HG03139 (cell line): Measurements from ENCODE around the gene TNS4.

Experiments
- ATAC-seq: cut with Tn5 transposase; IDR thresholded peaks from one replicate; pipeline ENCODE4 v1.9.1; 2021; ENCODE audit not compliant: unreplicated experiment

The TNS4 gene

GRCh38 chr17:40458851-40459482, 42.5 kb downstream of the TNS4 start:
- ATAC-seq, result no peak

GRCh38 chr17:40457964-40458791, 43.2 kb downstream of the TNS4 start:
- ATAC-seq, result no peak

GRCh38 chr17:40457369-40457768, 44.1 kb downstream of the TNS4 start:
- ATAC-seq, result no peak

GRCh38 chr17:40456396-40456951, 44.9 kb downstream of the TNS4 start:
- ATAC-seq, result no peak

- ATAC-seq, result no peak
These were observed 46.8 kb downstream of the TNS4 start for GRCh38 chr17:40454613-40454995.

- no peak for ATAC-seq
These were observed 47.4 kb downstream of the TNS4 start for GRCh38 chr17:40453881-40454612.

- no peak for ATAC-seq
These were observed 48.5 kb downstream of the TNS4 start for GRCh38 chr17:40452921-40453378.

GRCh38 chr17:40452216-40452787, 49.1 kb downstream of the TNS4 start:
- no peak for ATAC-seq

- ATAC-seq, result no peak
These were observed 50.0 kb downstream of the TNS4 start for GRCh38 chr17:40451420-40451819.

- ATAC-seq, result no peak
These were observed 51.2 kb downstream of the TNS4 start for GRCh38 chr17:40450175-40450574.

- ATAC-seq, result no peak
These were observed 52.7 kb downstream of the TNS4 start for GRCh38 chr17:40448639-40449261.

- no peak for ATAC-seq
These were observed 53.2 kb downstream of the TNS4 start for GRCh38 chr17:40448213-40448638.

- ATAC-seq, result no peak
These were observed 53.6 kb downstream of the TNS4 start for GRCh38 chr17:40447806-40448205.

GRCh38 chr17:40447148-40447644, 54.2 kb downstream of the TNS4 start:
- ATAC-seq, result no peak

GRCh38 chr17:40445751-40446468, 55.5 kb downstream of the TNS4 start:
- no peak for ATAC-seq

- ATAC-seq, result no peak
These were observed 57.2 kb downstream of the TNS4 start for GRCh38 chr17:40443988-40444899.

- ATAC-seq, result no peak
These were observed 58.0 kb downstream of the TNS4 start, which contains the start of gene IGFBP4 for GRCh38 chr17:40443196-40443987. TSS of gene IGFBP4 (plus strand) at chr17:40443450. CDS start at chr17:40443736, 286 bp downstream.
